ENCODE measurements around the gene REEP3. TPM values are rescaled to one million over a fixed set of nuclear protein-coding genes. Genes with fewer than 3 reads are reported as not detected.

The REEP3 gene
- total and polyA plus RNA-seq, 2 of the 4 experiments (the other 2 are of a cell fraction): 11.7 to 28.9 TPM

GRCh38 chr10:63481815-63482421, 39.3 kb upstream of the REEP3 start:
- H3K4ac ChIP-seq (ENCODE audit: low read depth, low read length): no peak overlapping the region
- ATAC-seq (ENCODE audit: low read depth) (no peak), DNase-seq (peak; percentile 30)
- H2BK120ac ChIP-seq (ENCODE audit: low read depth, low read length): no peak overlapping the region
- H3K4me3 ChIP-seq (ENCODE audit: insufficient read depth, low read depth, low read length): no peak overlapping the region
- no peak overlapping the region for H2BK20ac ChIP-seq (ENCODE audit: low read depth, low read length)
- intact Hi-C loops (cut with micrococcal nuclease): no loop called here
- peak overlapping the region; percentile 71 for H3K4me2 ChIP-seq (ENCODE audit: low read depth, low read length)
- peaks cover 9% of the 10 kb centered on the region; the same call in 1 of the 2 replicates for H3K9me1 ChIP-seq (ENCODE audit: insufficient read depth, low read length)
- no peak overlapping the region for H3K56ac ChIP-seq (ENCODE audit: extremely low read depth, insufficient read depth, low read length)
- H3K9ac ChIP-seq (ENCODE audit: low read depth, low read length): no peak overlapping the region; the same call in 1 of the 2 replicates
- dilution Hi-C loops (cut with HindIII; ENCODE audit: low sequenced_read_pairs, unreplicated experiment): no loop called here
- H3K14ac ChIP-seq (replicated peaks; ENCODE audit: low read depth, low read length): peak overlapping the region; percentile 52
- no peak overlapping the region for H3K27ac ChIP-seq (ENCODE audit: insufficient read depth, low read length)
- no peak overlapping the region for H2AK9ac ChIP-seq (replicated peaks; ENCODE audit: low read depth, low read length, poor library complexity)
- no peak overlapping the region for H2BK5ac ChIP-seq (ENCODE audit: low read depth, low read length, poor library complexity, severe bottlenecking)
- ChIA-PET POLR2A (ENCODE audit: unreplicated experiment) (no interaction called here), CTCF (no interaction called here)
- no peaks in the 10 kb centered on the region for H3K9me3 ChIP-seq (ENCODE audit: control insufficient read depth, insufficient read depth, low read length)
- no peak overlapping the region for H2AFZ ChIP-seq (replicated peaks; ENCODE audit: low read length, poor library complexity)
- H3K27me3 ChIP-seq (ENCODE audit: control insufficient read depth, insufficient read depth, low read length): no peaks in the 10 kb centered on the region
- H4K5ac ChIP-seq (ENCODE audit: low read depth, low read length): no peak overlapping the region; the same call in 1 of the 2 replicates
- in situ Hi-C loops (cut with MboI; ENCODE audit: low sequenced_read_pairs): no loop called here
- peaks cover 39 to 49% of the 10 kb centered on the region in 2 experiments for H3K79me1 ChIP-seq (ENCODE audit: low read depth in 1 of 2, low read length in 2 of 2)
- no peaks in the 10 kb centered on the region for H3K4me1 ChIP-seq (ENCODE audit: control insufficient read depth, insufficient read depth, low read length)
- H2AK5ac ChIP-seq (ENCODE audit: low read depth, low read length): no peak overlapping the region
- no peak overlapping the region; a peak in 1 of 4 replicates for H4K8ac ChIP-seq (ENCODE audit: low read depth in 2 of 2, low read length in 2 of 2)
- H4K20me1 ChIP-seq (ENCODE audit: insufficient read depth, low read length): peaks cover 24% of the 10 kb centered on the region; the same call in 1 of the 2 replicates
- no peak overlapping the region for H4K91ac ChIP-seq (ENCODE audit: insufficient read depth, low read depth, low read length)
- no TSS peak for BruUV-seq (replicated peaks)
- no CpG with 5 or more reads among the region's 6 CpGs for WGBS, 2 experiments (ENCODE audit: extremely low coverage in 2 of 2, insufficient read length in 1 of 2)
- no peak overlapping the region for H2BK15ac ChIP-seq (ENCODE audit: low read depth, low read length)
- H3K18ac ChIP-seq (ENCODE audit: low read depth, low read length): no peak overlapping the region
- TF ChIP-seq CTCF (conservative IDR thresholded peaks at IDR 0.05; ENCODE audit: low read depth, low read length) (no peak), MAZ (IDR thresholded peaks at IDR 0.05; ENCODE audit: borderline replicate concordance, low read depth, low read length) (no peak), SMC3 (IDR thresholded peaks at IDR 0.05; ENCODE audit: low read depth, low read length) (no peak), CEBPB (IDR thresholded peaks at IDR 0.05; ENCODE audit: low read depth, low read length) (no peak), FOS (IDR thresholded peaks at IDR 0.05; ENCODE audit: low read depth, low read length) (no peak), NFE2L2 (IDR thresholded peaks at IDR 0.05; ENCODE audit: low read depth, low read length) (no peak), MAFK (IDR thresholded peaks at IDR 0.05; ENCODE audit: low read depth, low read length) (no peak)
- peak overlapping the region; percentile 79; the same call in 1 of the 2 replicates for H3K23ac ChIP-seq (ENCODE audit: low read depth, low read length)
- 0 out of 2 replicates have a peak, but pooled peaks cover 1% of the 10 kb centered on the region for H3K36me3 ChIP-seq (ENCODE audit: control insufficient read depth, insufficient read depth, low read length)

All from IMR-90 (cell line).